Stimulated activated CD4-positive, alpha-beta T cell treated with anti-CD3 and anti-CD28 coated beads, Interleukin-4, amount 100 ng/mL, for 48 hours (primary cell): Measurements from ENCODE around the gene TNFRSF6B.
"Not testable (repeated sequence)": the region's sequence is repeated elsewhere in the genome, so short reads cannot be mapped to it uniquely, and the experiment has no call there.

Experiments
- DNase-seq, 2 donors: peaks; one replicate each; pipeline ENCODE4 v3.0.0-alpha.2; 2020; ENCODE audit warnings: low read depth in 2 of 2

Gene TNFRSF6B

GRCh38 chr20:63696628-63697356 is at the start of gene TNFRSF6B:
Gene TNFRSF6B (plus strand): TSS chr20:63696652. CDS start chr20:63696768, 116 bp downstream.
- DNase-seq: no peak

- DNase-seq: no peak
Observed at GRCh38 chr20:63648190-63648589, 48.3 kb upstream of the TNFRSF6B start.

- no peak for DNase-seq
Observed at GRCh38 chr20:63648895-63649589, 47.4 kb upstream of the TNFRSF6B start.

GRCh38 chr20:63650486-63650885 is 46.0 kb upstream of the TNFRSF6B start:
- not testable (repeated sequence) for DNase-seq

GRCh38 chr20:63651942-63652191 is 44.6 kb upstream of the TNFRSF6B start:
- DNase-seq: no peak

- no peak for DNase-seq
Observed at GRCh38 chr20:63652192-63652980, 44.1 kb upstream of the TNFRSF6B start.

GRCh38 chr20:63653041-63653973 is 43.1 kb upstream of the TNFRSF6B start, which contains the start of gene STMN3:
Gene STMN3 (minus strand): TSS chr20:63653424. CDS start chr20:63653345, 79 bp downstream.
- DNase-seq: peak; percentile 58 to 67

- DNase-seq: no peak
Observed at GRCh38 chr20:63653974-63654668, 42.3 kb upstream of the TNFRSF6B start.

- no peak for DNase-seq
Observed at GRCh38 chr20:63655249-63655648, 41.2 kb upstream of the TNFRSF6B start.

GRCh38 chr20:63656451-63656850 is 40.0 kb upstream of the TNFRSF6B start:
- DNase-seq: no peak

GRCh38 chr20:63657260-63657936 is 39.1 kb upstream of the TNFRSF6B start:
- DNase-seq: no peak

GRCh38 chr20:63657937-63658748 is 38.3 kb upstream of the TNFRSF6B start, which contains the start of gene RTEL1:
Gene RTEL1 (plus strand): TSS chr20:63658312. CDS start chr20:63659403, 1,091 bp downstream.
- peak; percentile 82 to 86 for DNase-seq

- no peak for DNase-seq
Observed at GRCh38 chr20:63658749-63659187, 37.7 kb upstream of the TNFRSF6B start.

GRCh38 chr20:63659370-63659769 is 37.1 kb upstream of the TNFRSF6B start:
- no peak for DNase-seq

GRCh38 chr20:63660174-63660573 is 36.3 kb upstream of the TNFRSF6B start:
- not testable (repeated sequence) for DNase-seq

GRCh38 chr20:63660622-63661021 is 35.8 kb upstream of the TNFRSF6B start:
- DNase-seq: no peak

- DNase-seq: no peak
Observed at GRCh38 chr20:63661108-63661507, 35.3 kb upstream of the TNFRSF6B start.

GRCh38 chr20:63661959-63662812 is 34.3 kb upstream of the TNFRSF6B start:
- no peak for DNase-seq
